Right lobe of liver (tissue), 6 donors: ENCODE results near the gene WDR35. TPM values are rescaled to one million over a fixed set of nuclear protein-coding genes. Genes with fewer than 3 reads are reported as not detected.
"Not testable (repeated sequence)": the region's sequence is repeated elsewhere in the genome, so short reads cannot be mapped to it uniquely, and the experiment has no call there.

ENCODE experiments used
- ATAC-seq, 4 donors: fragments of 200-7000 bp; cut with Tn5 transposase; one replicate each; pipeline ENCODE4 v1.9.1; 2020; ENCODE audit warnings: mild to moderate bottlenecking in 4 of 4, moderate library complexity in 4 of 4
- DNase-seq, 3 donors: peaks; one replicate each; pipeline ENCODE4 v3.0.0-alpha.2; 2020
- H3K27ac ChIP-seq, 3 donors: fragments of 200-600 bp; one replicate each; pipeline ENCODE4 v1.8.0; 2022
- H3K27me3 ChIP-seq, 2 donors: fragments of 200-600 bp; one replicate each; pipeline ENCODE4 v1.8.0; 2022
- H3K36me3 ChIP-seq, 4 donors: fragments of 200-600 bp; sonication (generic) in 1 of 4; one replicate each; pipeline versions ENCODE4 v1.5.1 to v1.8.0; 2017 to 2022; ENCODE audit warnings: control low read depth in 1 of 4
- H3K4me1 ChIP-seq, 4 donors: fragments of 200-600 bp; sonication (generic) in 1 of 4; one replicate each; pipeline versions ENCODE4 v1.5.1 to v1.8.0; 2017 to 2022; ENCODE audit warnings: control low read depth in 1 of 4
- H3K4me3 ChIP-seq, 3 donors: fragments of 200-600 bp; one replicate each; pipeline ENCODE4 v1.8.0; 2022
- H3K9me3 ChIP-seq, 4 donors: fragments of 200-600 bp; sonication (generic) in 1 of 4; one replicate each; pipeline versions ENCODE4 v1.5.1 to v1.8.0; 2017 to 2022; ENCODE audit warnings: control low read depth in 1 of 4
- POLR2A ChIP-seq: fragments of 450-650 bp; IDR thresholded peaks from one replicate; pipeline ENCODE4 v1.6.1; 2017; ENCODE audit warnings: antibody characterized with exemption, mild to moderate bottlenecking
- WGBS: methylation state at CpG from one replicate; pipeline ENCODE4 v1.1.6; 2018; ENCODE audit warnings: low coverage, low lambda C conversion rate; ENCODE audit not compliant: insufficient coverage; ENCODE audit errors: missing lambda C conversion rate; 5-methylcytosine and 5-hydroxymethylcytosine counted together
- intact Hi-C, 2 donors: fragments of 100-400 bp; cut with DNase I; formaldehyde crosslinking; loops; one replicate each; pipeline versions ENCODE4 v1.11.2 to v1.14.1; 2022
- total RNA-seq, 6 experiments: library from RNA; depleted of rRNA in 2 of 6; stranded (reverse); fragments of >200 nt in 2 of 6; fragmentation: NEBNext Ultra II Directional in 3 of 6; extraction: Animal tissue kit (Norgen Biotek cat#: 25700) in 3 of 6; gene quantifications; one replicate each; pipeline versions ENCODE4 v1.1.0 to v1.2.4, GENCODE V29; 2016 to 2023
- TF ChIP-seq, protein P1 (sequence below), 4 donors: fragments of 200-600 bp in 3 of 4; fragments of 450-650 bp in 1 of 4; IDR thresholded peaks; one replicate each; pipeline versions ENCODE4 v1.5.1 to v1.8.0; 2016 to 2022; ENCODE audit warnings: antibody characterized with exemption in 4 of 4, mild to moderate bottlenecking in 2 of 4
- donor health status: DM: no; HTN: yes; CAD: no.
- donor health status: DM: no; HTN: no; CAD: no.
- donor health status: DM: no; HTN: no; CAD: no.
- donor health status: DM: no; HTN: yes; CAD: no.
- donor health status: DM: no; HTN: yes; CAD: no.

Gene WDR35
- total RNA-seq, 6 experiments from 2014 or later, result 1.2 to 3.3 (median 2.5) TPM

DNA sequence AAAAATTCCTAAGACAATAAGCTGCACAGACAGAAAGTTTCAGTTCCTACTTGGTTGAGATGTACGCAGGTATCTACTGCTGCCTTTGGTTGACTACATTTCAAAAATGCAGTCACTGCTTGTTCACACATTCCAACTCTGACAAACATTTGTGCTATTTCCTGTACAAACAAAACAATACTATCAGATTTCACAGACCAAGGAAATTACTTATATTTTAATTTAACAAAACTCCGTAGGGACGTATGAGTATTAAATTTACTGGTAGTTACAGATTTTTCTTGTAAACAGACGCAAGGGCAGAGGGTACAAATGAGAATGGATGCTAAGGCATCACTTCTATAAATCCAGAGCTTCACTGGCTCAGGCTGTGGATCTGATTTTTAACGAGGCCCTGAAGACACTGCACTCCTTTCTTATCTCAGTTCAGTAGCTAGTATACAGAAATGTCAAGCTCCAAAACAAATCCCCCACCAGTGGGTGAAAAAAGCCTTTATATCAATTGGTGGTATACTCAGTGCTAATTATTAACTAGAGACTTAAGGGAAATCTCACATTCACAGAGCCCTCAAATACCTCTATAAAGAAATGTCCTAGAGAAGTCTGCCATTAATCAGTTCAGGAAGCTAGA lies 56.4 kb downstream of the WDR35 start:
- Histone ChIP-seq H3K4me3 (no peak overlapping the region), H3K4me1 (no peaks in the 10 kb centered on the region), H3K27ac (no peak overlapping the region), H3K27me3 (no peaks in the 10 kb centered on the region), H3K9me3 (no peaks in the 10 kb centered on the region), H3K36me3 (peaks cover 0 to 8% (median 0%) of the 10 kb centered on the region in 4 donors)
- WGBS, result 54% methylated on average over 5 of the region's 5 CpGs
- intact Hi-C loops, result no loop called here
- DNase-seq (no peak), ATAC-seq (peak in 1 of 4 donors; percentile 40)
- TF ChIP-seq, protein P1, sequence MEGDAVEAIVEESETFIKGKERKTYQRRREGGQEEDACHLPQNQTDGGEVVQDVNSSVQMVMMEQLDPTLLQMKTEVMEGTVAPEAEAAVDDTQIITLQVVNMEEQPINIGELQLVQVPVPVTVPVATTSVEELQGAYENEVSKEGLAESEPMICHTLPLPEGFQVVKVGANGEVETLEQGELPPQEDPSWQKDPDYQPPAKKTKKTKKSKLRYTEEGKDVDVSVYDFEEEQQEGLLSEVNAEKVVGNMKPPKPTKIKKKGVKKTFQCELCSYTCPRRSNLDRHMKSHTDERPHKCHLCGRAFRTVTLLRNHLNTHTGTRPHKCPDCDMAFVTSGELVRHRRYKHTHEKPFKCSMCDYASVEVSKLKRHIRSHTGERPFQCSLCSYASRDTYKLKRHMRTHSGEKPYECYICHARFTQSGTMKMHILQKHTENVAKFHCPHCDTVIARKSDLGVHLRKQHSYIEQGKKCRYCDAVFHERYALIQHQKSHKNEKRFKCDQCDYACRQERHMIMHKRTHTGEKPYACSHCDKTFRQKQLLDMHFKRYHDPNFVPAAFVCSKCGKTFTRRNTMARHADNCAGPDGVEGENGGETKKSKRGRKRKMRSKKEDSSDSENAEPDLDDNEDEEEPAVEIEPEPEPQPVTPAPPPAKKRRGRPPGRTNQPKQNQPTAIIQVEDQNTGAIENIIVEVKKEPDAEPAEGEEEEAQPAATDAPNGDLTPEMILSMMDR (IDR thresholded peaks at IDR 0.05), result no peak
- TF ChIP-seq POLR2A, result no peak

DNA sequence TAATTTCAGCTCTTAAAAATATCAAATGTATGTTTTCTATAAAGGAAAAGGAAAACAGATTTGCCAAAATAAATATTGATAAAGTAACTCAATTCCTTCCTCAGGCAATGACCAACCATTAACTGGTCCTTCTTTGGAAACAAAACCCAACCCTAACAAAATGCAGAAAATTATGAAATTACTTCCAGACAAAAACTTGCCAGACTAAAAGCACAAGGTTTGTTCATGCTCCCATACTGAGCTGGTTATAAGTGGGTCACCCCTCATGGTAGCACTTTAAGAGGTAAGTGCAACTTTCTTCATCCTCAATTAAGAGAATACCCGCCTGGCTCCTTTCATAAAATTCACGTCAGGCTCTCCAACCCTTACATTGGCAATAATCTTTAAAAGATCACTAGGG lies 57.0 kb downstream of the WDR35 start:
- WGBS, result 79% methylated on average over 2 of the region's 2 CpGs
- H3K9me3 ChIP-seq, result no peaks in the 10 kb centered on the region
- no peak for ATAC-seq
- H3K36me3 ChIP-seq, result peaks cover 0 to 6% (median 0%) of the 10 kb centered on the region in 4 donors
- H3K4me1 ChIP-seq, result no peaks in the 10 kb centered on the region
- H3K4me3 ChIP-seq, result no peak overlapping the region
- intact Hi-C loops, result no loop called here
- H3K27ac ChIP-seq, result no peak overlapping the region
- TF ChIP-seq POLR2A, result no peak
- TF ChIP-seq, protein P1 (IDR thresholded peaks at IDR 0.05), result no peak
- no peak for DNase-seq
- no peaks in the 10 kb centered on the region for H3K27me3 ChIP-seq

DNA sequence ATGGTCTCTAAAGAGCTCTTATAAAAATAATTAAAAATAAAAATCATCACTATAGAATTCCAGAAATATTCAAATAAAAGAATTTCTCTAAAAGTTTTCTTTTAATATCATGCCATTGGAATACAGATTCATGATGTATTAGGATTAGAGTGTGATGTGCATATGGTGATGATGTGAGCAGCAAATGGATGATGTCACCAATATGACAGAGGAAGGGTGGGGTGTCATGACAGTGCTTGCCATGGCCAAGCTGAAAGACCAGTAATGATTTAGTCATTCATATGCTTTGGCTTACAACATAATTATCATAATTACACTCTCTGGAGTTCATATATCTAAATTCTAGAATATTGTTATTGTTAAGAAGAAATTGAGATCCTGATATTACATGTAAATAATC lies 60.7 kb downstream of the WDR35 start:
- no peaks in the 10 kb centered on the region for H3K9me3 ChIP-seq
- no peak for DNase-seq
- no peak for TF ChIP-seq POLR2A
- TF ChIP-seq, protein P1 (IDR thresholded peaks at IDR 0.05), result no peak
- H3K4me3 ChIP-seq, result no peak overlapping the region
- H3K27me3 ChIP-seq, result no peaks in the 10 kb centered on the region
- intact Hi-C loops, result no loop called here
- ATAC-seq, result no peak
- no peaks in the 10 kb centered on the region for H3K36me3 ChIP-seq
- H3K4me1 ChIP-seq, result no peaks in the 10 kb centered on the region
- H3K27ac ChIP-seq, result no peak overlapping the region

DNA sequence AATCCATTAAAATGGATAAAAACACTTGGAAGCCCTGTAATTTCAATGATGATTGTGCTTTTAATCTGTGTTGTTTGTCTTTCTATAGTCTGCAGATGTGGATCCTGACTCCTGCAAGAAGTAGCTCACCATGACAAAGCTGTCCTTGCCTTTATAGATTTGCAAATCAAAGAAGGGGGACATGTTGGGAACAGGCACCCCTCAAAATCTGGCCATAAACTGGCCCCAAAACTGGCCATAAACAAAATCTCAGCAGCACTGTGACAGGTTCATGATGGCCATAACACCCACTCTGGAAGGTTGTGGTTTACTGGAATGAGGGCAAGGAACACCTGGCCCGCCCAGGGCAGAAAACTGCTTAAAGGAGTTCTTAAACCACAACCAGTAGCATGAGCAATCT lies 62.1 kb downstream of the WDR35 start:
- H3K4me1 ChIP-seq, H3K36me3 ChIP-seq, H3K27me3 ChIP-seq, H3K27ac ChIP-seq, H3K9me3 ChIP-seq, DNase-seq, H3K4me3 ChIP-seq, intact Hi-C loops, ATAC-seq: not testable (repeated sequence)
- no CpG with 5 or more reads among the region's 1 CpG for WGBS

DNA sequence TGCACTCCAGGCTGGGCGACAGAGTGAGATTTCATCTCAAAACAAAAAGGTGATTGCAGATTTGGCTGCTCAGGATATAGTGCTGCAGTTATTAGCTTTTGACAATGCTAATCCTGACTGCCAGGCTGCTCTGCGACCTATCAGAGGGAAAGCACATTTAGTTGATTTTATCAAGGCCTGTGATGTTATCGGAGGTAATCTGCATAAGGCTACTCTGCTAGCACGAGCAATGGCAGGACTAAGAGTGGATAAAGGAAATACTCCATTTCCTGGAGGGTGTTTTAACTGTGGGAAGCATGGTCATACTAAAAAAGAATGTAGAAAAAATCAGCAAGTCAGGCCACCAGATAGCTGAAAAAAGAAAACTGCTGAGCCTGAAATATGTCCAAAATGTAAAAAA lies 65.4 kb downstream of the WDR35 start:
- 78% methylated on average over 4 of the region's 4 CpGs for WGBS

DNA sequence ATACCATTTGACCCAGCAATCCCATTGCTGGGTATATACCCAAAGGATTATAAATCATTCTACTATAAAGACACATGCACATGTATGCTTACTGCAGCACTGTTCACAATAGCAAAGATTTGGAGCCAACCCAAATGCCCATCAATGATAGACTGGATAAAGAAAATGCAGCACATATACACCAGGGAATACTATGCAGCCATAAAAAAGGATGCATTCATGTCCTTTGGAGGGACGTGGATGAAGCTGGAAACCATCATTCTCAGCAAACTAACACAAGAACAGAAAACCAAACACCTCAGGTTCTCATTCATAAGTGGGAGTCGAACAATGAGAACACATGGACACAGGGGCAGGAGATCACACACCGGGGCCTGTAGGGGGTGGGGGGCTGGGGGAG lies 67.7 kb downstream of the WDR35 start:
- DNase-seq, H3K9me3 ChIP-seq, intact Hi-C loops, H3K4me3 ChIP-seq, H3K4me1 ChIP-seq, H3K27me3 ChIP-seq, H3K27ac ChIP-seq, H3K36me3 ChIP-seq, ATAC-seq: not testable (repeated sequence)
- WGBS, result 70% methylated on average over 3 of the region's 3 CpGs

More for the DNA sequence above, 65.4 kb downstream of the WDR35 start:
- H3K27me3 ChIP-seq, ATAC-seq, H3K27ac ChIP-seq, intact Hi-C loops, H3K36me3 ChIP-seq, H3K9me3 ChIP-seq, H3K4me1 ChIP-seq, H3K4me3 ChIP-seq, DNase-seq: not testable (repeated sequence)
